Thoracic aorta (tissue), 2 donors: Measurements from ENCODE around the gene CNTNAP2. TPM values are rescaled to one million over a fixed set of nuclear protein-coding genes. Genes with fewer than 3 reads are reported as not detected.

Experiments
- ATAC-seq: fragments of 150-250 bp; one replicate; pipeline ENCODE4 v1.8.0; 2017; ENCODE audit warnings: low read depth; ENCODE audit not compliant: insufficient number of reproducible peaks, low FRiP score
- DNase-seq: peaks from one replicate; pipeline ENCODE4 v3.0.0-alpha.2; 2020; ENCODE audit warnings: low spot score
- H3K27ac ChIP-seq, 2 donors: fragments of 200-600 bp; sonication (generic); 1 replicate in 1 of 2; 2 replicates in 1 of 2; pipeline ENCODE4 v1.5.1; 2016; ENCODE audit warnings: mild to moderate bottlenecking in 2 of 2, moderate library complexity in 2 of 2
- H3K27me3 ChIP-seq: fragments of 200-600 bp; sonication (generic); replicated peaks from 2 replicates; pipeline ENCODE4 v1.6.0; 2016; ENCODE audit warnings: mild to moderate bottlenecking; ENCODE audit not compliant: insufficient read depth
- H3K36me3 ChIP-seq: fragments of 200-600 bp; sonication (generic); one replicate; pipeline ENCODE4 v1.5.1; 2016
- H3K4me1 ChIP-seq, 2 donors: fragments of 200-600 bp; sonication (generic); 1 replicate in 1 of 2; 2 replicates in 1 of 2; pipeline versions ENCODE4 v1.5.1 to v1.6.0; 2016; ENCODE audit warnings: low read depth in 2 of 2, mild to moderate bottlenecking in 1 of 2; ENCODE audit not compliant: control insufficient read depth in 1 of 2
- H3K4me3 ChIP-seq: fragments of 200-600 bp; sonication (generic); 2 replicates; pipeline ENCODE4 v1.5.1; 2016; ENCODE audit warnings: mild to moderate bottlenecking
- H3K9me3 ChIP-seq: fragments of 200-600 bp; sonication (generic); 2 replicates; pipeline ENCODE4 v1.5.1; 2016
- total RNA-seq, 2 donors: library from RNA; depleted of rRNA; stranded (reverse); fragments of >200 nt; gene quantifications; one replicate each; pipeline versions ENCODE4 v1.1.0 to v1.2.3, GENCODE V29; 2016
- TF ChIP-seq, protein P1 (sequence below): fragments of 200-600 bp; sonication (generic); IDR thresholded peaks from one replicate; pipeline ENCODE4 v1.5.1; 2019; ENCODE audit warnings: antibody characterized with exemption

CNTNAP2 gene
- total RNA-seq, 2 donors from 2014 or later = not detected

GRCh38 chr7:148334959-148335577 lies 2218.5 kb downstream of the CNTNAP2 start:
- Histone ChIP-seq H3K4me3 (no peak overlapping the region), H3K27me3 (no peaks in the 10 kb centered on the region), H3K36me3 (no peaks in the 10 kb centered on the region), H3K4me1 (peaks cover 8 to 13% of the 10 kb centered on the region in 2 donors), H3K27ac (no peak overlapping the region), H3K9me3 (no peaks in the 10 kb centered on the region)
- TF ChIP-seq, protein P1, sequence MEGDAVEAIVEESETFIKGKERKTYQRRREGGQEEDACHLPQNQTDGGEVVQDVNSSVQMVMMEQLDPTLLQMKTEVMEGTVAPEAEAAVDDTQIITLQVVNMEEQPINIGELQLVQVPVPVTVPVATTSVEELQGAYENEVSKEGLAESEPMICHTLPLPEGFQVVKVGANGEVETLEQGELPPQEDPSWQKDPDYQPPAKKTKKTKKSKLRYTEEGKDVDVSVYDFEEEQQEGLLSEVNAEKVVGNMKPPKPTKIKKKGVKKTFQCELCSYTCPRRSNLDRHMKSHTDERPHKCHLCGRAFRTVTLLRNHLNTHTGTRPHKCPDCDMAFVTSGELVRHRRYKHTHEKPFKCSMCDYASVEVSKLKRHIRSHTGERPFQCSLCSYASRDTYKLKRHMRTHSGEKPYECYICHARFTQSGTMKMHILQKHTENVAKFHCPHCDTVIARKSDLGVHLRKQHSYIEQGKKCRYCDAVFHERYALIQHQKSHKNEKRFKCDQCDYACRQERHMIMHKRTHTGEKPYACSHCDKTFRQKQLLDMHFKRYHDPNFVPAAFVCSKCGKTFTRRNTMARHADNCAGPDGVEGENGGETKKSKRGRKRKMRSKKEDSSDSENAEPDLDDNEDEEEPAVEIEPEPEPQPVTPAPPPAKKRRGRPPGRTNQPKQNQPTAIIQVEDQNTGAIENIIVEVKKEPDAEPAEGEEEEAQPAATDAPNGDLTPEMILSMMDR = no peak
- DNase-seq (no peak), ATAC-seq (no peak)

- TF ChIP-seq, protein P1 = no peak
- H3K27me3 ChIP-seq = no peaks in the 10 kb centered on the region
- no peak overlapping the region for H3K4me3 ChIP-seq
- DNase-seq (no peak), ATAC-seq (no peak)
- H3K9me3 ChIP-seq = no peaks in the 10 kb centered on the region
- H3K27ac ChIP-seq = no peak overlapping the region
- H3K36me3 ChIP-seq = no peaks in the 10 kb centered on the region
- peaks cover 8 to 13% of the 10 kb centered on the region in 2 donors for H3K4me1 ChIP-seq
These were observed 2219.2 kb downstream of the CNTNAP2 start for GRCh38 chr7:148335790-148336189.

GRCh38 chr7:148336411-148336810 lies 2219.8 kb downstream of the CNTNAP2 start:
- ATAC-seq (no peak), DNase-seq (no peak)
- TF ChIP-seq, protein P1 = no peak
- Histone ChIP-seq H3K9me3 (no peaks in the 10 kb centered on the region), H3K27ac (no peak overlapping the region), H3K4me1 (peaks cover 8 to 13% of the 10 kb centered on the region in 2 donors), H3K4me3 (no peak overlapping the region), H3K36me3 (no peaks in the 10 kb centered on the region), H3K27me3 (no peaks in the 10 kb centered on the region)

GRCh38 chr7:148337246-148337965 lies 2220.8 kb downstream of the CNTNAP2 start:
- no peaks in the 10 kb centered on the region for H3K9me3 ChIP-seq
- H3K4me3 ChIP-seq = no peak overlapping the region
- no peaks in the 10 kb centered on the region for H3K36me3 ChIP-seq
- H3K27me3 ChIP-seq = no peaks in the 10 kb centered on the region
- H3K27ac ChIP-seq = no peak overlapping the region
- no peak for ATAC-seq
- H3K4me1 ChIP-seq = peaks cover 8 to 13% of the 10 kb centered on the region in 2 donors
- DNase-seq = no peak
- TF ChIP-seq, protein P1 = no peak

DNA sequence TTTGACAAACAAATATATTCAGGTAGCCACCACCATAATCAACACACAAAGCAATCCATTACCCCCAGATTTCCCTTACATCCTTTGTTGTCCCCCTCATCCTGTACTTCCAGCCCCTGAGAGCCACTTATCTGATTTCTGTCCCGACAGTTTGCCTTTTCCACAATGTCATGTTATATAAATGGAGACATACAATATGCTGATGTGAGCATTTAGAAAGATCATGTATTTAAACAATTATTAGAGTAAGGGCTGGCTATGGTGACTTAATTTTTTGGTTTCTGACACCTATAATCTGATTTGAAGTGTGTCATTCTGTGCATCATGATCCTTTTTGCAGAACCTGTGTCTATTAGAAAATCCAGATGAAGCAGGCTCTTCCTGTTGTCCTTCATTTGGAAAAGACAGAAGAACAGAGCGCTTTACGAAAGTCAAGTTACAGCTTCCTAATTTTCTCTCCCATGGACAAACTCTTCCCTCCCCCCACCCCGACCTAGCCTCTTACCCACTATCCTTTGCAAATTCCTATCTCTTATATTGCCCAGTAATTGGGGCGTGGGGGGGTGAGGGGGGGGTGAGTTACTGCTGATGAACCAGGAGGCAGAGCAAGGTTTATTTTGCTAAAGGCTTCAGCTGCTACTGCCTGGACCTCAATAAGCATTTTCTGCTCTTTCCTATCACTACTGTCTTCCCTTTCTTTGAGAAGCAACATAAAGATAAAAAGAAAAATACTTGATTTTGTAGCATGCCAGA lies 2221.6 kb downstream of the CNTNAP2 start:
- DNase-seq = no peak
- no peaks in the 10 kb centered on the region for H3K27me3 ChIP-seq

More for the DNA sequence above, 2221.6 kb downstream of the CNTNAP2 start:
- H3K4me1 ChIP-seq = peaks cover 8 to 13% of the 10 kb centered on the region in 2 donors
- no peak for ATAC-seq
- H3K36me3 ChIP-seq = no peaks in the 10 kb centered on the region
- H3K27ac ChIP-seq = no peak overlapping the region
- TF ChIP-seq, protein P1 = no peak
- H3K4me3 ChIP-seq = no peak overlapping the region
- H3K9me3 ChIP-seq = no peaks in the 10 kb centered on the region
